GM19395 (cell line): ENCODE measurements around the gene ZDHHC20.

Experiments used
- ATAC-seq: cut with Tn5 transposase; IDR thresholded peaks from one replicate; pipeline ENCODE4 v1.9.1; 2021; ENCODE audit warnings: mild to moderate bottlenecking, moderate library complexity; ENCODE audit not compliant: unreplicated experiment

Gene ZDHHC20

GRCh38 chr13:21328201-21328600 lies 130.9 kb downstream of the ZDHHC20 start:
- ATAC-seq, result no peak

GRCh38 chr13:21326155-21327031 lies 132.7 kb downstream of the ZDHHC20 start:
- no peak for ATAC-seq

GRCh38 chr13:21324803-21325202 lies 134.3 kb downstream of the ZDHHC20 start:
- ATAC-seq, result no peak

GRCh38 chr13:21322988-21323387 lies 136.1 kb downstream of the ZDHHC20 start:
- no peak for ATAC-seq
